Testis (tissue), 3 donors: Measurements from ENCODE around the gene DISC1. TPM values are rescaled to one million over a fixed set of nuclear protein-coding genes. Genes with fewer than 3 reads are reported as not detected.
"Not testable (repeated sequence)": the region's sequence is repeated elsewhere in the genome, so short reads cannot be mapped to it uniquely, and the experiment has no call there.

Experiments
- DNase-seq: peaks from one replicate; pipeline ENCODE4 v3.0.0-alpha.2; 2019
- H3K27ac ChIP-seq, 2 donors: fragments of 200-600 bp; sonication (generic); one replicate each; pipeline ENCODE4 v1.5.1; 2019
- H3K27me3 ChIP-seq: fragments of 200-600 bp; sonication (generic); one replicate; pipeline ENCODE4 v1.5.1; 2019
- H3K36me3 ChIP-seq: fragments of 200-600 bp; sonication (generic); one replicate; pipeline ENCODE4 v1.5.1; 2017; ENCODE audit warnings: low read depth; ENCODE audit errors: missing control alignments
- H3K4me1 ChIP-seq: fragments of 200-600 bp; sonication (generic); one replicate; pipeline ENCODE4 v1.5.1; 2019
- H3K4me3 ChIP-seq, 2 donors: fragments of 200-600 bp; sonication (generic); one replicate each; pipeline ENCODE4 v1.5.1; 2017 to 2019
- H3K9me3 ChIP-seq: fragments of 200-600 bp; sonication (generic); one replicate; pipeline ENCODE4 v1.5.1; 2017
- CTCF ChIP-seq, 3 experiments: fragments of 450-650 bp in 2 of 3; fragments of 200-600 bp in 1 of 3; sonication (generic) in 1 of 3; IDR thresholded peaks; one replicate each; pipeline ENCODE4 v1.5.1; 2016 to 2019; ENCODE audit warnings: antibody characterized with exemption in 3 of 3, mild to moderate bottlenecking in 2 of 3, moderate library complexity in 1 of 3
- POLR2A ChIP-seq: fragments of 450-650 bp; IDR thresholded peaks from one replicate; pipeline ENCODE4 v1.6.1; 2017; ENCODE audit warnings: antibody characterized with exemption, mild to moderate bottlenecking, moderate library complexity
- WGBS, 2 donors: methylation state at CpG; one replicate each; pipeline ENCODE4 v1.1.5; 2018; 5-methylcytosine and 5-hydroxymethylcytosine counted together
- intact Hi-C: fragments of 100-400 bp; cut with DNase I; formaldehyde crosslinking; loops from one replicate; pipeline ENCODE4 v1.15.1; 2023; ENCODE audit warnings: low total_unique reads
- polyA plus RNA-seq: library from polyadenylated mRNA; stranded (reverse); fragments of 350-450 nt; fragmentation: Illumina TruSeq; extraction: RNeasy Lipid Tissue Mini Kit (QIAGEN cat#74804); gene quantifications from one replicate; pipeline ENCODE4 v1.2.3, GENCODE V29; 2014; ENCODE audit warnings: low read depth, low replicate concordance; ENCODE audit not compliant: insufficient read depth
- total RNA-seq, 2 donors: library from RNA; depleted of rRNA; stranded (reverse); fragments of >200 nt; gene quantifications; one replicate each; pipeline ENCODE4 v1.2.3, GENCODE V29; 2016

Gene DISC1
- total and polyA plus RNA-seq, 3 donors from 2014 or later, result 1.8 to 6.8 (median 5.7) TPM

DNA sequence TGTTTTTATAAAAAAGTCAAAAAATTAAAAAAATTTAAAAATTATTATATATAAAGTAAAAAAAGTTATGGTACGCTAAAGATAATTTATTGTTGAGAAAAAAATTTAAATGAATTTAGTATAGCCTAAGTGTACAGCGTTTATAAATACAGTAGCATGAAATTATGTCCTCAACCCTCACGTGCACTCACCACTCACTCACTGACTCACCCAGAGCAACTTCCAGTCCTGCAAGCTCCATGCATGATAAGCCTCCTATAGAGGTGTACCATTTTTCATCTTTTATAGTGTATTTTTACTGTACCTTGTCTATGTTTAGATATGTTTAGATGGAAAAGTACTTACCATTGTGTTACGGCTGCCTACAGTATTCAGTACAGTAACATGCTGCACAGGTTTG, 5.1 kb downstream of the DISC1 start:
- 94% methylated on average over 4 of the region's 4 CpGs for WGBS, 2 donors
- Histone ChIP-seq H3K27ac (no peak overlapping the region), H3K27me3 (no peaks in the 10 kb centered on the region), H3K4me3 (no peak overlapping the region), H3K36me3 (no peaks in the 10 kb centered on the region), H3K9me3 (no peaks in the 10 kb centered on the region), H3K4me1 (no peaks in the 10 kb centered on the region)
- intact Hi-C loops, result no loop called here
- TF ChIP-seq CTCF (IDR thresholded peaks at IDR 0.05) (no peak), POLR2A (no peak)
- DNase-seq, result no peak

GRCh38 chr1:231632119-231632518, 5.5 kb downstream of the DISC1 start:
- WGBS, 2 donors, result 79 to 88% methylated on average over 3 of the region's 3 CpGs
- Histone ChIP-seq H3K4me3 (no peak overlapping the region), H3K27ac (no peak overlapping the region), H3K4me1 (no peaks in the 10 kb centered on the region), H3K9me3 (no peaks in the 10 kb centered on the region), H3K27me3 (no peaks in the 10 kb centered on the region), H3K36me3 (no peaks in the 10 kb centered on the region)
- intact Hi-C loops, result no loop called here
- DNase-seq, result no peak
- TF ChIP-seq POLR2A (no peak), CTCF (IDR thresholded peaks at IDR 0.05) (no peak)

DNA sequence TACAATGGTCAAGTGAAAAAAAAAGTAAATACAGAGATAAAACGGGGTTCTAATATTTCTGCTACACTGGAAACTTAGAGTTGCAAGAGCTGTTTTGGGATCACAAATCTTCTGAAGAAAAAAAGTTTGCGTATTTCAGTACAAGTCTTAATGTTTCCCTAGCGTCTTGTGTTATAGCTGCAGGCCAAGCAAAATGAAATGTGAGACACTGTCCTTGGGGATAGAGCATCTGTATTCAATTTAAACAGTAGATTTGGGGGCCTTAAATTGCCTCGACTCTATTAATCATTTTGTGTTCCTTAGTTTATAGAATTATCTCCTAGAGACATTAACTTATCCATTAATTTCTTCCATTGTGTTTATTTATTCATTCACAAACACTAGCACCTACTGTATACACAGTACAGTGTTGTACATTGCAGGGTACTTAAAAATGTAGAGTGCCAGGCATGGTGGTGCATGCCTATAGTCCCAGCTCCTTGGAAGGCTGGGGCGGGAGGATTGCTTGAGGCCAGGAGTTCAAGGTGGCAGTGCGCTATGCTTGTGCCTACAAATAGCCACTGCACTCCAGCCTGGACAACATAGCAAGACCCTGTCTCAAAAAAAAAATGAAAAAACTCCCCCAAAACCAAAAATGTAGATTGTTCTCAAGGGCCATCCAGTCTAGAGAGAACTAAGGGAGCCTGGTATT, 7.9 kb downstream of the DISC1 start:
- 77 to 81% methylated on average over 6 of the region's 6 CpGs for WGBS, 2 donors

GRCh38 chr1:231636157-231636556, 9.6 kb downstream of the DISC1 start:
- H3K36me3 ChIP-seq, result no peaks in the 10 kb centered on the region
- H3K27ac ChIP-seq, result no peak overlapping the region
- intact Hi-C loops, result no loop called here
- TF ChIP-seq POLR2A, result no peak
- DNase-seq, result no peak
- no peaks in the 10 kb centered on the region for H3K9me3 ChIP-seq
- 49 to 58% methylated on average over 4 of the region's 4 CpGs for whole genome bisulfite sequencing, 2 donors
- no peaks in the 10 kb centered on the region for H3K4me1 ChIP-seq
- no peaks in the 10 kb centered on the region for H3K27me3 ChIP-seq
- H3K4me3 ChIP-seq, result no peak overlapping the region

More for the DNA sequence above, 7.9 kb downstream of the DISC1 start:
- Histone ChIP-seq H3K9me3 (no peaks in the 10 kb centered on the region), H3K4me1 (no peaks in the 10 kb centered on the region), H3K36me3 (no peaks in the 10 kb centered on the region), H3K4me3 (no peak overlapping the region), H3K27me3 (no peaks in the 10 kb centered on the region), H3K27ac (no peak overlapping the region)
- TF ChIP-seq POLR2A, result no peak
- TF ChIP-seq CTCF (IDR thresholded peaks at IDR 0.05), result no peak
- intact Hi-C loops, result no loop called here
- DNase-seq, result no peak

DNA sequence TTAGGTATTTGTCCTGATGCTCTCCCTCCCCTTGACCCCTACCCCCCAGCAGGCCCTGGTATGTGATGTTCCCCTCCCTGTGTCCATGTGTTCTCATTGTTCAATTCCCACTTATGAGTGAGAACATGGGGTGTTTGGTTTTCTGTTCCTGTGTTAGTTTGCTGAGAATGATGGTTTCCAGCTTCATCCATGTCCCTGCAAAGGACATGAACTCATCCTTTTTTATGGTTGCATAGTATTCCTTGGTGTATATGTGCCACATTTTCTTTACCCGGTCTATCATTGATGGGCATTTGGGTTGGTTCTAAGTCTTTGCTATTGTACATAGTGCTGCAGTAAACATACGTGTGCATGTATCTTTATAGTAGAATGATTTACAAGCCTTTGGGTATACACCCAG, 10.3 kb downstream of the DISC1 start:
- H3K36me3 ChIP-seq, DNase-seq, H3K4me3 ChIP-seq, H3K27ac ChIP-seq, H3K4me1 ChIP-seq, H3K27me3 ChIP-seq, H3K9me3 ChIP-seq, intact Hi-C loops: not testable (repeated sequence)
- WGBS, 2 donors, result 99 to 100% methylated on average over 2 of the region's 2 CpGs

GRCh38 chr1:231638647-231639046, 12.1 kb downstream of the DISC1 start:
- TF ChIP-seq POLR2A (no peak), CTCF (IDR thresholded peaks at IDR 0.05) (no peak)
- H3K27ac ChIP-seq, result no peak overlapping the region
- WGBS, 2 donors, result 90 to 98% methylated on average over 1 of the region's 1 CpG

More at GRCh38 chr1:231638647-231639046, 12.1 kb downstream of the DISC1 start:
- Histone ChIP-seq H3K27me3 (no peaks in the 10 kb centered on the region), H3K4me1 (peaks cover 5% of the 10 kb centered on the region), H3K9me3 (no peaks in the 10 kb centered on the region), H3K36me3 (no peaks in the 10 kb centered on the region), H3K4me3 (no peak overlapping the region)
- intact Hi-C loops, result no loop called here
- no peak for DNase-seq
